ENCODE results near the gene IPO9.

IPO9 gene

GRCh38 chr1:201907621-201908020 is 78.7 kb downstream of the IPO9 start:
- no peak for DNase-seq

GRCh38 chr1:201911826-201912571 is 83.0 kb downstream of the IPO9 start:
- DNase-seq: no peak

- no peak for DNase-seq
Measured at GRCh38 chr1:201912832-201913231, 83.9 kb downstream of the IPO9 start.

GRCh38 chr1:201914456-201915235 is 85.7 kb downstream of the IPO9 start:
- DNase-seq: no peak

- no peak for DNase-seq
Measured at GRCh38 chr1:201916649-201917249, 87.8 kb downstream of the IPO9 start.

GRCh38 chr1:201917362-201918033 is 88.5 kb downstream of the IPO9 start:
- no peak for DNase-seq

GRCh38 chr1:201918343-201918742 is 89.4 kb downstream of the IPO9 start:
- DNase-seq: no peak

- no peak for DNase-seq
Measured at GRCh38 chr1:201921952-201922558, 93.1 kb downstream of the IPO9 start.

- no peak for DNase-seq
Measured at GRCh38 chr1:201925301-201925567, 96.3 kb downstream of the IPO9 start.

- DNase-seq: no peak
Measured at GRCh38 chr1:201925981-201926645, 97.2 kb downstream of the IPO9 start.

- DNase-seq: no peak
Measured at GRCh38 chr1:201928266-201928665, 99.3 kb downstream of the IPO9 start.

- no peak for DNase-seq
Measured at GRCh38 chr1:201930137-201930536, 101.2 kb downstream of the IPO9 start.

- DNase-seq: no peak
Measured at GRCh38 chr1:201930803-201931202, 101.8 kb downstream of the IPO9 start.
